Measurements from ENCODE around the gene WNK3. TPM values are rescaled to one million over a fixed set of nuclear protein-coding genes. Genes with fewer than 3 reads are reported as not detected.
A peak's percentile ranks its signal among the peaks of the same experiment; 100 is the strongest.

The WNK3 gene
- total and polyA plus RNA-seq, 12 donors = 1.2 to 27.2 (median 11.2) TPM

GRCh38 chrX:54194982-54195588 is 162.8 kb downstream of the WNK3 start:
- Histone ChIP-seq H3K9me3 (replicated peaks in 1 of 3) (no peaks in the 10 kb centered on the region), H3K27me3 (peaks cover 10% of the 10 kb centered on the region), H3K4me1 (replicated peaks in 1 of 2) (no peaks in the 10 kb centered on the region), H3K4me3 (no peak overlapping the region), H3K36me3 (replicated peaks in 1 of 2) (no peaks in the 10 kb centered on the region), H3K27ac (no peak overlapping the region)
- DNase-seq = no peak
- intact Hi-C loops (cut with DNase I) = no loop called here
- TF ChIP-seq POLR2A (IDR thresholded peaks at IDR 0.05) (no peak), CTCF (IDR thresholded peaks at IDR 0.05) (no peak)

- no peak for DNase-seq
- TF ChIP-seq CTCF (IDR thresholded peaks at IDR 0.05) (no peak), POLR2A (IDR thresholded peaks at IDR 0.05) (no peak)
- Histone ChIP-seq H3K27ac (no peak overlapping the region), H3K36me3 (replicated peaks in 1 of 2) (no peaks in the 10 kb centered on the region), H3K27me3 (peaks cover 3% of the 10 kb centered on the region), H3K4me1 (replicated peaks in 1 of 2) (no peaks in the 10 kb centered on the region), H3K9me3 (replicated peaks in 1 of 3) (no peaks in the 10 kb centered on the region), H3K4me3 (no peak overlapping the region)
- intact Hi-C loops (cut with DNase I) = no loop called here
- 76 to 84% (median 79%) methylated on average over 4 of the region's 4 CpGs for WGBS, 4 donors
These were observed 164.6 kb downstream of the WNK3 start for GRCh38 chrX:54193085-54193821.

GRCh38 chrX:54184474-54184873 is 173.4 kb downstream of the WNK3 start:
- H3K4me1 ChIP-seq (replicated peaks in 1 of 2) = peaks cover 7 to 18% of the 10 kb centered on the region in 2 donors
- DNase-seq = no peak
- no peak for TF ChIP-seq POLR2A (IDR thresholded peaks at IDR 0.05)
- no peak for TF ChIP-seq CTCF (IDR thresholded peaks at IDR 0.05)
- intact Hi-C loops (cut with DNase I) = no loop called here
- no peaks in the 10 kb centered on the region for H3K27me3 ChIP-seq
- 87 to 96% (median 88%) methylated on average over 2 of the region's 2 CpGs for WGBS, 4 donors
- H3K9me3 ChIP-seq (replicated peaks in 1 of 3) = no peaks in the 10 kb centered on the region
- H3K4me3 ChIP-seq = no peak overlapping the region
- no peaks in the 10 kb centered on the region for H3K36me3 ChIP-seq (replicated peaks in 1 of 2)
- H3K27ac ChIP-seq = no peak overlapping the region

- DNase-seq = peak; percentile 63 to 82 (median 74)
- H3K27ac ChIP-seq = peak within 1 kb of the TSS; percentile 30 to 95 (median 84)
- no peaks in the 10 kb centered on the region for H3K36me3 ChIP-seq (replicated peaks in 1 of 2)
- no peaks in the 10 kb centered on the region for H3K9me3 ChIP-seq (replicated peaks in 1 of 3)
- intact Hi-C loops (cut with DNase I) = no loop called here
- H3K4me1 ChIP-seq (replicated peaks in 1 of 2) = peaks cover 12 to 23% of the 10 kb centered on the region in 2 donors
- H3K27me3 ChIP-seq = no peaks in the 10 kb centered on the region
- 1 to 50% (median 33%) methylated on average over 41 to 68 of the region's 70 CpGs; no CpG with 5 or more reads in 1 of the 4 donors for WGBS, 4 donors
- H3K4me3 ChIP-seq = peak within 1 kb of the TSS; percentile 24 to 79 (median 49)
- TF ChIP-seq POLR2A (IDR thresholded peaks at IDR 0.05) = peak in 1 of 2 donors; percentile 26
- no peak for TF ChIP-seq CTCF (IDR thresholded peaks at IDR 0.05)
These were observed 174.8 kb downstream of the WNK3 start, which contains the start of gene FAM120C for GRCh38 chrX:54182864-54183613. TSS of gene FAM120C (minus strand) at chrX:54183254. CDS start at chrX:54183198, 56 bp downstream.

Measured in adrenal gland (tissue), 12 donors.